ENCODE measurements around the gene ABCA4. TPM values are rescaled to one million over a fixed set of nuclear protein-coding genes. Genes with fewer than 3 reads are reported as not detected.

The ABCA4 gene
- total RNA-seq, 2 donors from 2014 or later = 2.0 to 3.7 TPM

GRCh38 chr1:94039514-94039870 is 81.5 kb downstream of the ABCA4 start:
- Histone ChIP-seq H3K27ac (no peak overlapping the region), H3K4me3 (no peak overlapping the region), H3K27me3 (replicated peaks; ENCODE audit: insufficient read depth) (no peaks in the 10 kb centered on the region), H3K4me1 (ENCODE audit: control insufficient read depth in 1 of 2, low read depth in 2 of 2) (peaks cover 2 to 4% of the 10 kb centered on the region in 2 donors), H3K36me3 (no peaks in the 10 kb centered on the region), H3K9me3 (no peaks in the 10 kb centered on the region)
- ATAC-seq (ENCODE audit: insufficient number of reproducible peaks, low FRiP score, low read depth) (no peak), DNase-seq (ENCODE audit: low spot score) (no peak)
- peak; percentile 67 for TF ChIP-seq CTCF (IDR thresholded peaks at IDR 0.05)

GRCh38 chr1:94038511-94038910 is 82.4 kb downstream of the ABCA4 start:
- no peak for ATAC-seq (ENCODE audit: insufficient number of reproducible peaks, low FRiP score, low read depth)
- Histone ChIP-seq H3K27ac (no peak overlapping the region), H3K36me3 (no peaks in the 10 kb centered on the region), H3K27me3 (replicated peaks; ENCODE audit: insufficient read depth) (no peaks in the 10 kb centered on the region), H3K4me1 (ENCODE audit: control insufficient read depth in 1 of 2, low read depth in 2 of 2) (no peaks in the 10 kb centered on the region), H3K9me3 (no peaks in the 10 kb centered on the region), H3K4me3 (no peak overlapping the region)
- no peak for TF ChIP-seq CTCF (IDR thresholded peaks at IDR 0.05)
- DNase-seq (ENCODE audit: low spot score) = no peak

- TF ChIP-seq CTCF (IDR thresholded peaks at IDR 0.05) = no peak
- Histone ChIP-seq H3K4me3 (no peak overlapping the region), H3K27me3 (replicated peaks; ENCODE audit: insufficient read depth) (no peaks in the 10 kb centered on the region), H3K27ac (no peak overlapping the region), H3K9me3 (no peaks in the 10 kb centered on the region), H3K4me1 (ENCODE audit: control insufficient read depth in 1 of 2, low read depth in 2 of 2) (no peaks in the 10 kb centered on the region), H3K36me3 (no peaks in the 10 kb centered on the region)
- ATAC-seq (ENCODE audit: insufficient number of reproducible peaks, low FRiP score, low read depth) (no peak), DNase-seq (ENCODE audit: low spot score) (no peak)
These were observed 83.3 kb downstream of the ABCA4 start for GRCh38 chr1:94037392-94038229.

DNA sequence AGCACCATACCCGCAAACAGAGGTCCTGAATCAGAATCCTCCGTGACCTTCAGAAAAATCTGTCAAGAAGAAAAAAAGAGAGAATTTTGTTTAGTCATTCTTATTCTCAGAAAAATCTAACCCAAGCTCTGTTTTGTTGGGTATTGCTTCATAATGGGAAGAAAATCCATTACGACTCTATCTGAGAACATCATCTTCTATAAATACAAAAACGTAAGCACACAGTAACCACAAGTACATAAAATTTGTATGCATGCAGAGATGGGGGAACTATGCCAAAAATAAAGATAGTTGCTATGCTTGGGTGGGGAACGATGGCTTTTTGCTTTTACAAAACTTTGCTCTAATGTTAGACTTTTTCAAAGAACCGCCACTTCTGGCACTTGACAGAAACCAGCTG is 84.2 kb downstream of the ABCA4 start:
- no peaks in the 10 kb centered on the region for H3K9me3 ChIP-seq
- H3K4me3 ChIP-seq = no peak overlapping the region
- H3K27me3 ChIP-seq (replicated peaks; ENCODE audit: insufficient read depth) = no peaks in the 10 kb centered on the region
- ATAC-seq (ENCODE audit: insufficient number of reproducible peaks, low FRiP score, low read depth) = no peak
- H3K27ac ChIP-seq = no peak overlapping the region
- TF ChIP-seq CTCF (IDR thresholded peaks at IDR 0.05) = no peak
- no peaks in the 10 kb centered on the region for H3K4me1 ChIP-seq (ENCODE audit: control insufficient read depth in 1 of 2, low read depth in 2 of 2)
- H3K36me3 ChIP-seq = no peaks in the 10 kb centered on the region
- DNase-seq (ENCODE audit: low spot score) = no peak

DNA sequence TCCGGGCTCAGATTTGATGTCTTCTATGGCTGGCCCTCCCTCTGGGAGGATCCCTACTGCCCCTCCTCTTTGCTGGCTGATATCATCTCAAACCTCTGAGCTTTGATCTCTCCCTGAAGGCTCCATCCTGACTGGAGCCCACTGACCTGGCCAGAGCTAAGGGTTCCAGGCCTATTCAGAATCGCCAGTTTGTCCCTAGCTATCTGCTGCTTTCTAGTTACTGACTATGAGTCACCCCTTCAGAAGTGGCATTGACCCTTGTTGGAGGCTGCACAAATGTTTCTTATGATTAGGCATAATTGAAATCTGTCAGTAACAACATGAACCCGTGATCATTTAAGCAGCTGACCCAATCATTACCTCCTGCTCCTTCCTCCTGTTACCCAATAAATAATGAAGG is 87.1 kb downstream of the ABCA4 start:
- Histone ChIP-seq H3K4me3 (no peak overlapping the region), H3K27ac (no peak overlapping the region), H3K9me3 (no peaks in the 10 kb centered on the region), H3K36me3 (no peaks in the 10 kb centered on the region), H3K27me3 (replicated peaks; ENCODE audit: insufficient read depth) (no peaks in the 10 kb centered on the region), H3K4me1 (ENCODE audit: control insufficient read depth in 1 of 2, low read depth in 2 of 2) (no peaks in the 10 kb centered on the region)
- no peak for TF ChIP-seq CTCF (IDR thresholded peaks at IDR 0.05)
- no peak for ATAC-seq (ENCODE audit: insufficient number of reproducible peaks, low FRiP score, low read depth)
- no peak for DNase-seq (ENCODE audit: low spot score)

Measured in thoracic aorta (tissue), 2 donors.